Smooth muscle cell (in vitro differentiated cells): ENCODE results near the gene USP12. TPM values are rescaled to one million over a fixed set of nuclear protein-coding genes. Genes with fewer than 3 reads are reported as not detected.
A peak's percentile ranks its signal among the peaks of the same experiment; 100 is the strongest.

Source experiments
- DNase-seq: peaks from one replicate; lab custom pipeline; 2025; ENCODE audit not compliant: unreplicated experiment; lab: John Stamatoyannopoulos, UW
- H2AFZ ChIP-seq: fragments of 200-600 bp; sonication (generic); 2 replicates; pipeline ENCODE4 v1.6.0; 2016; ENCODE audit warnings: antibody characterized with exemption, low read depth, mild to moderate bottlenecking
- H3F3A ChIP-seq: fragments of 200-600 bp; sonication (generic); 2 replicates; pipeline ENCODE4 v1.6.0; 2017; ENCODE audit warnings: antibody characterized with exemption, low read depth
- H3K27ac ChIP-seq: fragments of 200-600 bp; sonication (generic); 2 replicates; pipeline ENCODE4 v1.5.1; 2016; ENCODE audit warnings: low read depth, mild to moderate bottlenecking
- H3K27me3 ChIP-seq: fragments of 200-600 bp; sonication (generic); 2 replicates; pipeline ENCODE4 v1.6.1; 2016; ENCODE audit warnings: low read depth, mild to moderate bottlenecking
- H3K36me3 ChIP-seq: fragments of 200-600 bp; sonication (generic); 2 replicates; pipeline ENCODE4 v1.5.1; 2016; ENCODE audit warnings: low read depth
- H3K4me1 ChIP-seq: fragments of 200-600 bp; sonication (generic); 2 replicates; pipeline ENCODE4 v1.5.1; 2016; ENCODE audit warnings: low read depth
- H3K4me2 ChIP-seq: fragments of 200-600 bp; sonication (generic); 2 replicates; pipeline ENCODE4 v1.6.0; 2016; ENCODE audit warnings: mild to moderate bottlenecking
- H3K4me3 ChIP-seq: fragments of 200-600 bp; sonication (generic); 2 replicates; pipeline ENCODE4 v1.5.1; 2016; ENCODE audit warnings: mild to moderate bottlenecking
- H3K79me2 ChIP-seq: fragments of 200-600 bp; sonication (generic); 2 replicates; pipeline ENCODE4 v1.6.0; 2016; ENCODE audit warnings: low read depth, mild to moderate bottlenecking
- H3K9ac ChIP-seq: fragments of 200-600 bp; sonication (generic); 2 replicates; pipeline ENCODE4 v1.6.0; 2016; ENCODE audit warnings: low read depth
- H3K9me3 ChIP-seq: fragments of 200-600 bp; sonication (generic); replicated peaks from 2 replicates; pipeline ENCODE4 v1.5.1; 2016; ENCODE audit warnings: low read depth
- H4K20me1 ChIP-seq: fragments of 200-600 bp; sonication (generic); 2 replicates; pipeline ENCODE4 v1.6.0; 2016; ENCODE audit warnings: low read depth
- WGBS: methylation state at CpG from one replicate; pipeline ENCODE4 v1.1.7; 2016; ENCODE audit warnings: low lambda C conversion rate; 5-methylcytosine and 5-hydroxymethylcytosine counted together
- polyA plus RNA-seq: library from polyadenylated mRNA; unstranded; fragments of >200 nt; fragmentation: Nextera tagmentation; extraction: Ambion mirVana; gene quantifications from 2 replicates; pipeline ENCODE4 v1.2.1, GENCODE V29; 2016
- total RNA-seq: library from RNA; depleted of rRNA; stranded (reverse); fragments of >200 nt; gene quantifications from 2 replicates; pipeline ENCODE4 v1.2.3, GENCODE V29; 2014
- TF ChIP-seq, protein P1 (sequence below): fragments of 200-600 bp; sonication (generic); IDR thresholded peaks from 2 replicates; pipeline ENCODE4 v1.5.1; 2017; ENCODE audit warnings: borderline replicate concordance, mild to moderate bottlenecking, antibody characterized with exemption; ENCODE audit not compliant: insufficient read depth, poor library complexity, severe bottlenecking

Gene USP12
- total and polyA plus RNA-seq, 2 experiments from 2014 or later = 11.3 to 19.9 TPM

DNA sequence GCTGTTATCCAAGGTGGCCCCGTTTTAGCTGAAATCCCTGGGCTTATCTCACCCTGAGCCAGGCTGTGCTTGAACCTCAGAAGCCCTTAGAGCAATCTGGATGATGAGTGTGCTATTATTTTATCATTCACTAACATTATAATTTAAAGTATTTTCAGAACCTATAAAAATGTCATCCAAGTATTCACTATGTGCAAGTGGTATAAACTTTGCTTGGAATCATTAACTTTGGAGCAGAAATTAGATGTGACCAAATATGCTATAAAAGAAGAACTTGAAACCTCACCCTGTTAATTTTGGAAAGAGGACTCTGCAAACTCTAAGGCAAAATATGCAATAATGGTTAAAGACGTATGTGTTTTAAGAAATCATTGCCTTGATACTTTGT lies 147.5 kb downstream of the USP12 start:
- 81% methylated on average over 2 of the region's 2 CpGs for WGBS
- H3K4me3 ChIP-seq = no peak overlapping the region
- peaks cover 28% of the 10 kb centered on the region for H3K27me3 ChIP-seq
- TF ChIP-seq, protein P1, sequence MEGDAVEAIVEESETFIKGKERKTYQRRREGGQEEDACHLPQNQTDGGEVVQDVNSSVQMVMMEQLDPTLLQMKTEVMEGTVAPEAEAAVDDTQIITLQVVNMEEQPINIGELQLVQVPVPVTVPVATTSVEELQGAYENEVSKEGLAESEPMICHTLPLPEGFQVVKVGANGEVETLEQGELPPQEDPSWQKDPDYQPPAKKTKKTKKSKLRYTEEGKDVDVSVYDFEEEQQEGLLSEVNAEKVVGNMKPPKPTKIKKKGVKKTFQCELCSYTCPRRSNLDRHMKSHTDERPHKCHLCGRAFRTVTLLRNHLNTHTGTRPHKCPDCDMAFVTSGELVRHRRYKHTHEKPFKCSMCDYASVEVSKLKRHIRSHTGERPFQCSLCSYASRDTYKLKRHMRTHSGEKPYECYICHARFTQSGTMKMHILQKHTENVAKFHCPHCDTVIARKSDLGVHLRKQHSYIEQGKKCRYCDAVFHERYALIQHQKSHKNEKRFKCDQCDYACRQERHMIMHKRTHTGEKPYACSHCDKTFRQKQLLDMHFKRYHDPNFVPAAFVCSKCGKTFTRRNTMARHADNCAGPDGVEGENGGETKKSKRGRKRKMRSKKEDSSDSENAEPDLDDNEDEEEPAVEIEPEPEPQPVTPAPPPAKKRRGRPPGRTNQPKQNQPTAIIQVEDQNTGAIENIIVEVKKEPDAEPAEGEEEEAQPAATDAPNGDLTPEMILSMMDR = no peak
- no peak overlapping the region for H3K4me2 ChIP-seq
- H3F3A ChIP-seq = peaks cover 6% of the 10 kb centered on the region
- H3K27ac ChIP-seq = no peak overlapping the region
- no peak overlapping the region for H2AFZ ChIP-seq
- no peaks in the 10 kb centered on the region for H3K79me2 ChIP-seq
- no peaks in the 10 kb centered on the region for H3K36me3 ChIP-seq
- H3K9me3 ChIP-seq = no peaks in the 10 kb centered on the region
- DNase-seq = no peak
- H4K20me1 ChIP-seq = no peaks in the 10 kb centered on the region
- H3K9ac ChIP-seq = no peak overlapping the region
- H3K4me1 ChIP-seq = no peaks in the 10 kb centered on the region

DNA sequence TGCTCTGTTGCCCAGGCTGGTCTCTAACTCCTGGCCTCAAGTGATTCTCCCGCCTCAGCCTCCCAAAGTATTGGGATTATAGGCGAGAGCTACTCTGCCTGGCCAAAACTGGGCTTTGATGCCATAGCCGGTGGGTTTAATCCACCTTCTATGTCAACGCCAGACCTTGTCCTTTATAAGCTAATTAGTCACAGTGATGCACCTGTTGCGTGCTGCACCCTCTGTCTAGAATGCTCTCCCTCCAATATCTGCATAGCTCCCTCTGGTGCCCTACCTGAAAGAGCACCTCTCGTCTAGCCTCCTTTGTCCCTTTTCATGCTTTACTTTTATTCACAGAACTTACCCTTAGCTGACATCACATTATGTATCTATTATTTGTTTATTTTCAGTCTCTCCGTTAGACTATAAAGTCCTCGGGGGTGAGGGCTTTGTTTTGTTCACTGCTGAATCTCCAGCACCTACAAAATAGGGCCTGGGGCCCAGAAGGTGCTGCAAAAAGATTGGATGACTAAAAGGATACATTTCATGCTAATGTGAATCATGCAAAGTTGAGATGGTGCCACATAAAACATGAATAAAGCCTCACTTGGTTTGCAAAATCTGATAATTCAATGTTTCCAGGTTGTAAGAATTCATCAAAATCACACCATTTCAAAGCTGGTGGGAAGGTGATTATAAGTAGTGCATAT lies 148.1 kb downstream of the USP12 start:
- no peak overlapping the region for H3K27ac ChIP-seq
- peaks cover 23% of the 10 kb centered on the region for H3K27me3 ChIP-seq
- no peaks in the 10 kb centered on the region for H3K9me3 ChIP-seq
- TF ChIP-seq, protein P1 = no peak
- H4K20me1 ChIP-seq = no peaks in the 10 kb centered on the region
- no peak overlapping the region for H2AFZ ChIP-seq
- no peak overlapping the region for H3K4me2 ChIP-seq
- no peak overlapping the region for H3K4me3 ChIP-seq
- H3K79me2 ChIP-seq = no peaks in the 10 kb centered on the region
- 94% methylated on average over 8 of the region's 8 CpGs for WGBS
- H3K9ac ChIP-seq = no peak overlapping the region
- DNase-seq = no peak
- no peaks in the 10 kb centered on the region for H3K4me1 ChIP-seq
- peaks cover 6% of the 10 kb centered on the region for H3F3A ChIP-seq
- no peaks in the 10 kb centered on the region for H3K36me3 ChIP-seq

DNA sequence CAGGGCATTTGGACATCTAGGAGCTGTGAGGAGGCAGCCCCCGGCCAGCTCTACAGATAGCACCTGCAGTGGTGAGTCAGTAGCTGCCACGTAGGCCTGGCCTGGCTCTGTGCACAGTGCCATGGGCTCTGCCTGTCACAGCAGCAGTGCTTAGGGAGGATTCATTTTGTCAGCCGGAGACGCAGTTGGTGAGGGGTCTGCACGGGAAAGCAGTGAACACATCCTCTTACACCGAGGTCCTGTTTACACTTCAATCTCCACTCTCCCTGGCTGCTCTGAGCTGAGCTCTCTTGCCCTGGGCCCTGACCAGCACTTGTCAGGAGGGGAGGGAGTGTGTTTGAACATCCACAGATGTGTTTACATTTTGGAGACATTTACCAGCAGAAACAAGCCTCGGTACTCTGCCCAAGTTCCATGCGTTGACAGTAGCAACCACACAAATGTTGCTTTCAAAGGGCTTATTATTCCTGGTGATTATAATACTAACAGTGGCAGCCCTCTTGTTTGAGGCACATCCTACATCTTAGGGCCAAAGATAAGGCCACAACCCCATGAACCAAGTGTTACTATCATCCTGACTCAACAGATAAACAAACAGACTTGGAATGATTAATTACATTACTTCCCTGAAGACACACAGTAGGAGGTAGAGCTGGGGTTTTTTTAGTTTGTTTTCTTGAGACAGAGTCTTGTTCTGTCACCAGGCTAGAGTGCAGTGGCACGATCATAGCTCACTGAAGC lies 148.9 kb downstream of the USP12 start:
- H3K9ac ChIP-seq = peak overlapping the region; percentile 4
- H2AFZ ChIP-seq = no peak overlapping the region
- H3K27me3 ChIP-seq = peaks cover 15% of the 10 kb centered on the region
- H3K27ac ChIP-seq = peak overlapping the region; percentile 13
- DNase-seq = peak; percentile 23
- H4K20me1 ChIP-seq = no peaks in the 10 kb centered on the region
- peak overlapping the region; percentile 8 for H3K4me2 ChIP-seq
- H3K4me3 ChIP-seq = no peak overlapping the region
- no peaks in the 10 kb centered on the region for H3K9me3 ChIP-seq
- H3F3A ChIP-seq = peaks cover 6% of the 10 kb centered on the region
- TF ChIP-seq, protein P1 = no peak
- H3K4me1 ChIP-seq = no peaks in the 10 kb centered on the region
- no peaks in the 10 kb centered on the region for H3K79me2 ChIP-seq
- 9% methylated on average over 9 of the region's 9 CpGs for WGBS
- H3K36me3 ChIP-seq = no peaks in the 10 kb centered on the region
